ENCODE measurements around the gene PPM1J. TPM values are rescaled to one million over a fixed set of nuclear protein-coding genes. Genes with fewer than 3 reads are reported as not detected.

Gene PPM1J
- total RNA-seq, 1 experiment from 2014 or later, result 0.80 TPM

DNA sequence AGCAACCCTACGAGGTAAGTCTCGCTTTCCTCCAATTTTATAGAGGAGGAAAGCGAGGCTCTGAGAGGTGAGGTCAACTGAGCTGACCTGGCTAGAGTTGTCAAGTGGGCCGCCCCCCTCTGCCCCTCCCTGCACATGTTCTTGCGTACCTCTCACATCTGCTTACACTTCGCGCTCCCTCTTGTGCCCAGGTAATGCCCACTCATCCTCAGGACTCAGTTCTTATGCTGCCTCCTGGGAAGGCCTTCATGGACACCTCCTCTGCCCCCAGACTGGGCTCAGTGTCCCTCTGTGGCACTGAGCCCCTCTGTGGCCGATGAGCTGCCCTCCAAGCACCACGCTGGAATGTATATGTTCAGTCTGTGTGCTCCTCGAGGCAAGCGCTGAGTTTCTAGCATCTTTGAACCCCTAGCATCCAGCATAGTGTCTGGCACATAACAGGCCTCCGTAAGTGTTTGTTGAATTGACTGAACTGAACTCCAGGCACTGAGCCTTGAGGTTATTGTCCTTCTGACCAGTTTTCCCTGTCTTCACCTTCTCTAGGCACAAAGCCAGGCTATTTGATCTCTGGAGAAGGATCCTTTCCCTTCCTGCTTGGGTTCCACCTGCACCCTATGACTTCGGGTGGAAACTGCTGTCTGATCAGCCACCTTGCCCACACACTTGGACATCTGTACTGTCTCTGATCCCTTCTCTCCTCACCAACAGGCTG lies 27.2 kb downstream of the PPM1J start:
- Histone ChIP-seq H3F3A (ENCODE audit: low read length, unreplicated experiment) (no peaks in the 10 kb centered on the region), H3K9me2 (replicated peaks; ENCODE audit: low read length) (no peaks in the 10 kb centered on the region), H3K4me1 (ENCODE audit: insufficient read depth, low read length) (no peaks in the 10 kb centered on the region), H3K4me3 (ENCODE audit: low read length) (no peak overlapping the region), H3K9ac (ENCODE audit: low read length) (no peak overlapping the region), H3K36me3 (ENCODE audit: low read depth, low read length) (peaks cover 2% of the 10 kb centered on the region), H3K79me2 (ENCODE audit: low read length) (no peaks in the 10 kb centered on the region), H3K9me3 (ENCODE audit: low read length) (no peaks in the 10 kb centered on the region), H2AFZ (ENCODE audit: low read length) (no peak overlapping the region), H3K27me3 (ENCODE audit: low read length) (no peaks in the 10 kb centered on the region), H4K20me1 (ENCODE audit: low read length) (no peaks in the 10 kb centered on the region), H3K27ac (ENCODE audit: low read length) (no peak overlapping the region), H3K4me2 (ENCODE audit: low read length) (no peak overlapping the region)
- intact Hi-C loops (cut with micrococcal nuclease), result no loop called here
- TF ChIP-seq, protein P1, sequence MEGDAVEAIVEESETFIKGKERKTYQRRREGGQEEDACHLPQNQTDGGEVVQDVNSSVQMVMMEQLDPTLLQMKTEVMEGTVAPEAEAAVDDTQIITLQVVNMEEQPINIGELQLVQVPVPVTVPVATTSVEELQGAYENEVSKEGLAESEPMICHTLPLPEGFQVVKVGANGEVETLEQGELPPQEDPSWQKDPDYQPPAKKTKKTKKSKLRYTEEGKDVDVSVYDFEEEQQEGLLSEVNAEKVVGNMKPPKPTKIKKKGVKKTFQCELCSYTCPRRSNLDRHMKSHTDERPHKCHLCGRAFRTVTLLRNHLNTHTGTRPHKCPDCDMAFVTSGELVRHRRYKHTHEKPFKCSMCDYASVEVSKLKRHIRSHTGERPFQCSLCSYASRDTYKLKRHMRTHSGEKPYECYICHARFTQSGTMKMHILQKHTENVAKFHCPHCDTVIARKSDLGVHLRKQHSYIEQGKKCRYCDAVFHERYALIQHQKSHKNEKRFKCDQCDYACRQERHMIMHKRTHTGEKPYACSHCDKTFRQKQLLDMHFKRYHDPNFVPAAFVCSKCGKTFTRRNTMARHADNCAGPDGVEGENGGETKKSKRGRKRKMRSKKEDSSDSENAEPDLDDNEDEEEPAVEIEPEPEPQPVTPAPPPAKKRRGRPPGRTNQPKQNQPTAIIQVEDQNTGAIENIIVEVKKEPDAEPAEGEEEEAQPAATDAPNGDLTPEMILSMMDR (conservative IDR thresholded peaks at IDR 0.05; ENCODE audit: low read depth, low read length), result no peak
- no peak for TF ChIP-seq EZH2 (IDR thresholded peaks at IDR 0.05; ENCODE audit: low read length, unreplicated experiment)
- TF ChIP-seq EZH2phosphoT487 (IDR thresholded peaks at IDR 0.05; ENCODE audit: borderline replicate concordance, low read length), result no peak
- ChIA-PET POLR2A (ENCODE audit: unreplicated experiment) (interaction anchor here (0.6 kb wide), 1 partner anchor 24 kb away, joined by 18 read pairs; no protein-coding TSS in a partner anchor), CTCF (no interaction called here)
- no peak for ATAC-seq
- no TSS peak for BruUV-seq (replicated peaks)
- no peak for DNase-seq

DNA sequence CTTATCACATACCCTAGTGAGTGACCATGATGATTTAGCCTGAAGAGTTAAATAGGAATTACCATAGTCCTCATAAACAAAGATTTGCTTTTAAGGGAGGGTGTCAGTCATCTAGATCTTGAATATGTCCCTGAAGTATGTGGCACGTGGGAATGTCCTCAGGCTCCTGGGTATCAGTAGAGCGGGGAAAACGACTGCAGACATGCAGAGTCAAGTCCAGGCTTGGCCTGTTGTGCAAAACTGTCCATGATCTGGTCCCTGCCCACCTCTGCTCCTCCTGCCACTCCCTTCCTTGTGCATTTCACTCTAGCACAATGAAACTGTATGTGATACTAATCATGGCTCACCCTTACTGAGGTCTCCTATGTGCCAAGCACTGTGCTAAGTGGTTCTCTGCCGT lies 27.8 kb downstream of the PPM1J start:
- Histone ChIP-seq H3K9ac (ENCODE audit: low read length) (no peak overlapping the region), H4K20me1 (ENCODE audit: low read length) (no peaks in the 10 kb centered on the region), H2AFZ (ENCODE audit: low read length) (no peak overlapping the region), H3K9me3 (ENCODE audit: low read length) (no peaks in the 10 kb centered on the region), H3K36me3 (ENCODE audit: low read depth, low read length) (peaks cover 2% of the 10 kb centered on the region), H3K4me3 (ENCODE audit: low read length) (no peak overlapping the region), H3F3A (ENCODE audit: low read length, unreplicated experiment) (no peaks in the 10 kb centered on the region), H3K9me2 (replicated peaks; ENCODE audit: low read length) (no peaks in the 10 kb centered on the region), H3K27ac (ENCODE audit: low read length) (no peak overlapping the region), H3K27me3 (ENCODE audit: low read length) (no peaks in the 10 kb centered on the region), H3K4me2 (ENCODE audit: low read length) (no peak overlapping the region), H3K79me2 (ENCODE audit: low read length) (no peaks in the 10 kb centered on the region), H3K4me1 (ENCODE audit: insufficient read depth, low read length) (no peaks in the 10 kb centered on the region)
- DNase-seq, result no peak
- TF ChIP-seq EZH2phosphoT487 (IDR thresholded peaks at IDR 0.05; ENCODE audit: borderline replicate concordance, low read length) (no peak), EZH2 (IDR thresholded peaks at IDR 0.05; ENCODE audit: low read length, unreplicated experiment) (no peak)
- TF ChIP-seq, protein P1 (conservative IDR thresholded peaks at IDR 0.05; ENCODE audit: low read depth, low read length), result no peak
- ChIA-PET POLR2A (ENCODE audit: unreplicated experiment) (no interaction called here), CTCF (no interaction called here)
- ATAC-seq, result no peak
- intact Hi-C loops (cut with micrococcal nuclease), result no loop called here
- no TSS peak for BruUV-seq (replicated peaks)

DNA sequence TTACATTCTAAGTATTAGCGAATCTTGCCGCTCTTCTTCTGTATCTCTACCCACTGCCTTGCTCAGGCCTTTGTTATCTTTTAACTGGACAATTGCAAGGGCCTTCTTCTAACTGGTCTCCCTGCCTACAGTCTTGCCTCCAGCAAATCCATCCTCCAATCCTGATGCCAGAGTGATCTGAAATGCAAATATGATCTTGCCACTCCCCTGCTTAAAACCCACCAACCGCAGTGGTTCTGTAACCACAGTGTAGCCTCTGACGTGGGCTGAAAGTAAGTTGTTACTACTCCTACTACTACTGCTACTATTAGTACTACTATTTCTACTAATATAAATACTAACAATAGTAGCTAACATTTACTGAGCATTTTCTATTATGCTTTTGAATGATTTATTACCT lies 28.3 kb downstream of the PPM1J start:
- Histone ChIP-seq H3F3A (ENCODE audit: low read length, unreplicated experiment) (no peaks in the 10 kb centered on the region), H3K4me3 (ENCODE audit: low read length) (no peak overlapping the region), H2AFZ (ENCODE audit: low read length) (no peak overlapping the region), H3K9me3 (ENCODE audit: low read length) (no peaks in the 10 kb centered on the region), H3K79me2 (ENCODE audit: low read length) (no peaks in the 10 kb centered on the region), H3K27ac (ENCODE audit: low read length) (no peak overlapping the region), H3K36me3 (ENCODE audit: low read depth, low read length) (peaks cover 2% of the 10 kb centered on the region), H3K4me1 (ENCODE audit: insufficient read depth, low read length) (no peaks in the 10 kb centered on the region), H3K4me2 (ENCODE audit: low read length) (no peak overlapping the region), H3K9me2 (replicated peaks; ENCODE audit: low read length) (no peaks in the 10 kb centered on the region), H3K27me3 (ENCODE audit: low read length) (no peaks in the 10 kb centered on the region), H4K20me1 (ENCODE audit: low read length) (no peaks in the 10 kb centered on the region), H3K9ac (ENCODE audit: low read length) (no peak overlapping the region)
- DNase-seq (no peak), ATAC-seq (no peak)
- CTCF ChIA-PET, result no interaction called here
- TF ChIP-seq EZH2 (IDR thresholded peaks at IDR 0.05; ENCODE audit: low read length, unreplicated experiment) (no peak), EZH2phosphoT487 (IDR thresholded peaks at IDR 0.05; ENCODE audit: borderline replicate concordance, low read length) (no peak)
- TF ChIP-seq, protein P1 (conservative IDR thresholded peaks at IDR 0.05; ENCODE audit: low read depth, low read length), result no peak
- no TSS peak for BruUV-seq (replicated peaks)
- intact Hi-C loops (cut with micrococcal nuclease), result no loop called here
- POLR2A ChIA-PET (ENCODE audit: unreplicated experiment), result no interaction called here
